ENCODE measurements around the gene CHD8. TPM values are rescaled to one million over a fixed set of nuclear protein-coding genes. Genes with fewer than 3 reads are reported as not detected.

The CHD8 gene
- total and polyA plus RNA-seq, 2 of the 13 experiments (the other 11 are each of a cell fraction or from before 2014, with no cell fraction given), result 35.1 to 79.6 TPM

GRCh38 chr14:21437063-21437901 lies 18.6 kb downstream of the CHD8 start (continued):
- peak; percentile 94 for TF ChIP-seq HMGXB3 (CRISPR knock-in tag; IDR thresholded peaks at IDR 0.05; ENCODE audit: borderline replicate concordance)
- TF ChIP-seq SNRNP70 (IDR thresholded peaks at IDR 0.05; ENCODE audit: low read depth, low read length), result no peak
- TF ChIP-seq MXI1 (IDR thresholded peaks at IDR 0.05; ENCODE audit: borderline replicate concordance, low read depth, low read length), result peak; percentile 58; the same call in 1 of the 3 replicates
- TF ChIP-seq ZNF605 (CRISPR knock-in tag; IDR thresholded peaks at IDR 0.05), result peak; percentile 95
- TF ChIP-seq UBTF (CRISPR knock-in tag; IDR thresholded peaks at IDR 0.05), result peak; percentile 95
- 0 out of 2 replicates have a peak, but pooled peaks have one; percentile 78 for TF ChIP-seq E2F2 (CRISPR knock-in tag; IDR thresholded peaks at IDR 0.05; ENCODE audit: borderline replicate concordance)
- no peak for TF ChIP-seq HOXA9 (CRISPR knock-in tag; IDR thresholded peaks at IDR 0.05; ENCODE audit: borderline replicate concordance)
- no peak; the same call in 1 of the 2 replicates for TF ChIP-seq ZNF724P (CRISPR knock-in tag; IDR thresholded peaks at IDR 0.05; ENCODE audit: borderline replicate concordance)
- no peak; the same call in 1 of the 2 replicates for TF ChIP-seq IRF1 (CRISPR knock-in tag; IDR thresholded peaks at IDR 0.05; ENCODE audit: low read depth)
- TF ChIP-seq SNAPC5 (CRISPR knock-in tag; IDR thresholded peaks at IDR 0.05; ENCODE audit: borderline replicate concordance), result no peak
- peak; percentile 79; the same call in 1 of the 2 replicates for TF ChIP-seq ZFP1 (CRISPR knock-in tag; IDR thresholded peaks at IDR 0.05)
- peak; percentile 54; the same call in 1 of the 2 replicates for TF ChIP-seq TSC22D2 (CRISPR knock-in tag; IDR thresholded peaks at IDR 0.05; ENCODE audit: borderline replicate concordance)
- peak; percentile 87; the same call in 1 of the 2 replicates for TF ChIP-seq ZNF691 (CRISPR knock-in tag; IDR thresholded peaks at IDR 0.05; ENCODE audit: borderline replicate concordance, low read depth)
- TF ChIP-seq HIVEP1 (CRISPR knock-in tag; IDR thresholded peaks at IDR 0.05), result peak; percentile 55
- TF ChIP-seq ZNF451 (CRISPR knock-in tag; IDR thresholded peaks at IDR 0.05), result peak; percentile 86
- peak; percentile 78; the same call in 1 of the 2 replicates for TF ChIP-seq ZNF879 (CRISPR knock-in tag; IDR thresholded peaks at IDR 0.05)
